Parathyroid adenoma (tissue), 2 donors: ENCODE results near the gene KCNK15.

ENCODE experiments used
- H2AFZ ChIP-seq: fragments of 300-600 bp; sonication (generic); one replicate; pipeline ENCODE4 v1.7.0; 2017; ENCODE audit warnings: antibody characterized with exemption, mild to moderate bottlenecking
- H3K27ac ChIP-seq: fragments of 300-600 bp; sonication (generic); one replicate; pipeline ENCODE4 v1.7.0; 2017
- H3K27me3 ChIP-seq: fragments of 300-600 bp; sonication (generic); one replicate; pipeline ENCODE4 v1.7.0; 2017; ENCODE audit warnings: low read length; ENCODE audit not compliant: control insufficient read depth, insufficient read depth
- H3K36me3 ChIP-seq: fragments of 300-600 bp; sonication (generic); one replicate; pipeline ENCODE4 v1.7.0; 2017; ENCODE audit warnings: low read length; ENCODE audit not compliant: control insufficient read depth, insufficient read depth
- H3K4me1 ChIP-seq: fragments of 300-600 bp; sonication (generic); one replicate; pipeline ENCODE4 v1.7.0; 2017; ENCODE audit warnings: control low read depth
- H3K4me2 ChIP-seq: fragments of 300-600 bp; sonication (generic); one replicate; pipeline ENCODE4 v1.7.0; 2017; ENCODE audit warnings: low read length
- H3K4me3 ChIP-seq: fragments of 300-600 bp; sonication (generic); one replicate; pipeline ENCODE4 v1.7.0; 2017; ENCODE audit warnings: low read depth, low read length
- H3K79me2 ChIP-seq: fragments of 300-600 bp; sonication (generic); one replicate; pipeline ENCODE4 v1.7.0; 2017; ENCODE audit warnings: control low read depth
- H3K9ac ChIP-seq: fragments of 300-600 bp; sonication (generic); one replicate; pipeline ENCODE4 v1.7.0; 2017; ENCODE audit warnings: mild to moderate bottlenecking
- H3K9me3 ChIP-seq: fragments of 300-600 bp; sonication (generic); one replicate; pipeline ENCODE4 v1.7.0; 2017; ENCODE audit warnings: low read length; ENCODE audit not compliant: control insufficient read depth
- CTCF ChIP-seq: fragments of 300-600 bp; sonication (generic); IDR thresholded peaks from one replicate; pipeline ENCODE4 v1.7.0; 2017; ENCODE audit warnings: antibody characterized with exemption, mild to moderate bottlenecking
- donor health status: primary hyperparathyroidism.

The KCNK15 gene

GRCh38 chr20:44776980-44777379, 31.3 kb downstream of the KCNK15 start:
- Histone ChIP-seq H3K36me3 (no peaks in the 10 kb centered on the region), H3K9ac (no peak overlapping the region), H3K79me2 (no peaks in the 10 kb centered on the region), H3K4me3 (no peak overlapping the region), H2AFZ (no peak overlapping the region), H3K27ac (no peak overlapping the region), H3K9me3 (no peaks in the 10 kb centered on the region), H3K4me1 (no peaks in the 10 kb centered on the region), H3K27me3 (no peaks in the 10 kb centered on the region), H3K4me2 (no peak overlapping the region)
- no peak for TF ChIP-seq CTCF

GRCh38 chr20:44780226-44780625, 34.6 kb downstream of the KCNK15 start:
- Histone ChIP-seq H3K27ac (no peak overlapping the region), H2AFZ (no peak overlapping the region), H3K9ac (no peak overlapping the region), H3K4me3 (no peak overlapping the region), H3K79me2 (no peaks in the 10 kb centered on the region), H3K4me1 (no peaks in the 10 kb centered on the region), H3K9me3 (no peaks in the 10 kb centered on the region), H3K4me2 (no peak overlapping the region), H3K36me3 (no peaks in the 10 kb centered on the region), H3K27me3 (no peaks in the 10 kb centered on the region)
- no peak for TF ChIP-seq CTCF

DNA sequence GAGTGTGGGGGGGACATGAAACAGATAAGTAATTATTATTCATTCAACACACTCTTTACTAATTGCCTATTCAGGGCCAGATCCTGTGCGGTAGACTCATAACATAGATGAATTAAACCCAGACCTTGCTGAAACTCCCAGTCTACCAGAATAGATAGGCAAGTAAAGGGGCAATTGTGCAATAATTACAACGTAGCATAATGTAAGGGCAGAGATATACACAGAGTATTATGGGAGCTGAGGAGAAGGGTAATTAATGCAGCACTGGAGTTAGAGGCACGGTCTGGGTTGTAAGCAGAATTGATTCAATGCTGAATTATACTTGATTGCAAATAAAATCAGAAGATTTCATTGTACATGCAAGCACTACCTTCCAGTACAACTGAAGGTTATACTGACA, 35.5 kb downstream of the KCNK15 start:
- H3K36me3 ChIP-seq: no peaks in the 10 kb centered on the region
- H3K79me2 ChIP-seq: no peaks in the 10 kb centered on the region
- no peak overlapping the region for H3K27ac ChIP-seq
- H2AFZ ChIP-seq: no peak overlapping the region
- no peak overlapping the region for H3K4me2 ChIP-seq
- H3K27me3 ChIP-seq: no peaks in the 10 kb centered on the region
- H3K4me1 ChIP-seq: no peaks in the 10 kb centered on the region
- TF ChIP-seq CTCF: no peak
- no peaks in the 10 kb centered on the region for H3K9me3 ChIP-seq
- H3K9ac ChIP-seq: no peak overlapping the region
- no peak overlapping the region for H3K4me3 ChIP-seq

DNA sequence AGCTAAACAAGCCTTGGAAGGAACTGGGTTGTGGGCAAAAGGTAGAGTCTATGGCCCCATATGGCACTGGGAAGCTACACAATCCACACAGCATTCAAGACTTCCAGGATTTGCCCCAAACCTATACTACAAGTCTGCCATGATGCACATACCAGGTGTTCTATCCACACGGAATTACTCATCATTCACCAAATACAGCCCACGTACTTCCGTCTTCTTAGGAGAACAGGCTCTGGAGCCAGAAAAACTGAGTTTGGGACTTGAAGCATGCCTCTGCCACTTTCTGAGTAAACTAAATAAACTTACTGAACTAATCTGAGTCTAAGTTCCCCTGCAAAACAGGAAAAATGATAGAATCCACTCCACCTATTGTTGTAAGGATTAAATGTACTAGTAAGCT, 36.1 kb downstream of the KCNK15 start:
- TF ChIP-seq CTCF: no peak
- H3K4me1 ChIP-seq: no peaks in the 10 kb centered on the region
- H3K9me3 ChIP-seq: no peaks in the 10 kb centered on the region
- H3K4me2 ChIP-seq: no peak overlapping the region
- no peak overlapping the region for H3K9ac ChIP-seq
- no peak overlapping the region for H3K4me3 ChIP-seq
- no peaks in the 10 kb centered on the region for H3K79me2 ChIP-seq
- H3K36me3 ChIP-seq: no peaks in the 10 kb centered on the region
- H3K27ac ChIP-seq: no peak overlapping the region
- H2AFZ ChIP-seq: no peak overlapping the region
- no peaks in the 10 kb centered on the region for H3K27me3 ChIP-seq

GRCh38 chr20:44784688-44785087, 39.0 kb downstream of the KCNK15 start:
- Histone ChIP-seq H3K4me2 (no peak overlapping the region), H3K79me2 (no peaks in the 10 kb centered on the region), H3K9me3 (no peaks in the 10 kb centered on the region), H2AFZ (no peak overlapping the region), H3K27me3 (no peaks in the 10 kb centered on the region), H3K4me3 (no peak overlapping the region), H3K4me1 (no peaks in the 10 kb centered on the region), H3K27ac (no peak overlapping the region), H3K9ac (no peak overlapping the region), H3K36me3 (no peaks in the 10 kb centered on the region)
- no peak for TF ChIP-seq CTCF
